ENCODE results near the gene SBNO1.

DNA sequence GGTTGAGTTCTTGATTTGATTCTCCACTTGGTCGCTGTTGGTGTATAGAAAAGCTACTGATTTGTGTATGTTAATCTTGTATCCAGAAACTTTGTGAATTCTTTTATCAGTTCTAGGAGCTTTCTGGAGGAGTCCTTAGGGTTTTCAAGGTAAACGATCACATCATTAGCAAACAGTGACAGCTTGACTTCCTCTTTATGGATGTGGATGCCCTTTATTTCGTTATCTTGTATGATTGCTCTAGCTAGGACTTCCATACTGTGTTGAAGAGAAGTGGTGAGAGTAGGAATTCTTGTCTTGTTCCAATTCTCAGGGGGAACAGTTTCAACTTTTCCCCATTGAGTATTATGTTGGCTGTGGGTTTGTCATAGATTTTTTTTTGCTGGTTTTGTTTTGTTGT, 119.0 kb downstream of the SBNO1 start:
- TF ChIP-seq, protein P1, sequence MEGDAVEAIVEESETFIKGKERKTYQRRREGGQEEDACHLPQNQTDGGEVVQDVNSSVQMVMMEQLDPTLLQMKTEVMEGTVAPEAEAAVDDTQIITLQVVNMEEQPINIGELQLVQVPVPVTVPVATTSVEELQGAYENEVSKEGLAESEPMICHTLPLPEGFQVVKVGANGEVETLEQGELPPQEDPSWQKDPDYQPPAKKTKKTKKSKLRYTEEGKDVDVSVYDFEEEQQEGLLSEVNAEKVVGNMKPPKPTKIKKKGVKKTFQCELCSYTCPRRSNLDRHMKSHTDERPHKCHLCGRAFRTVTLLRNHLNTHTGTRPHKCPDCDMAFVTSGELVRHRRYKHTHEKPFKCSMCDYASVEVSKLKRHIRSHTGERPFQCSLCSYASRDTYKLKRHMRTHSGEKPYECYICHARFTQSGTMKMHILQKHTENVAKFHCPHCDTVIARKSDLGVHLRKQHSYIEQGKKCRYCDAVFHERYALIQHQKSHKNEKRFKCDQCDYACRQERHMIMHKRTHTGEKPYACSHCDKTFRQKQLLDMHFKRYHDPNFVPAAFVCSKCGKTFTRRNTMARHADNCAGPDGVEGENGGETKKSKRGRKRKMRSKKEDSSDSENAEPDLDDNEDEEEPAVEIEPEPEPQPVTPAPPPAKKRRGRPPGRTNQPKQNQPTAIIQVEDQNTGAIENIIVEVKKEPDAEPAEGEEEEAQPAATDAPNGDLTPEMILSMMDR (IDR thresholded peaks at IDR 0.05; ENCODE audit: low read depth, low read length, poor library complexity, severe bottlenecking), result no peak
- TF ChIP-seq EZH2phosphoT487 (IDR thresholded peaks at IDR 0.05; ENCODE audit: borderline replicate concordance, low read length), result no peak

Data from DOHH2 (cell line).